ENCODE data around the gene SNX3.
"Not testable (repeated sequence)": the region's sequence is repeated elsewhere in the genome, so short reads cannot be mapped to it uniquely, and the experiment has no call there.

SNX3 gene

DNA sequence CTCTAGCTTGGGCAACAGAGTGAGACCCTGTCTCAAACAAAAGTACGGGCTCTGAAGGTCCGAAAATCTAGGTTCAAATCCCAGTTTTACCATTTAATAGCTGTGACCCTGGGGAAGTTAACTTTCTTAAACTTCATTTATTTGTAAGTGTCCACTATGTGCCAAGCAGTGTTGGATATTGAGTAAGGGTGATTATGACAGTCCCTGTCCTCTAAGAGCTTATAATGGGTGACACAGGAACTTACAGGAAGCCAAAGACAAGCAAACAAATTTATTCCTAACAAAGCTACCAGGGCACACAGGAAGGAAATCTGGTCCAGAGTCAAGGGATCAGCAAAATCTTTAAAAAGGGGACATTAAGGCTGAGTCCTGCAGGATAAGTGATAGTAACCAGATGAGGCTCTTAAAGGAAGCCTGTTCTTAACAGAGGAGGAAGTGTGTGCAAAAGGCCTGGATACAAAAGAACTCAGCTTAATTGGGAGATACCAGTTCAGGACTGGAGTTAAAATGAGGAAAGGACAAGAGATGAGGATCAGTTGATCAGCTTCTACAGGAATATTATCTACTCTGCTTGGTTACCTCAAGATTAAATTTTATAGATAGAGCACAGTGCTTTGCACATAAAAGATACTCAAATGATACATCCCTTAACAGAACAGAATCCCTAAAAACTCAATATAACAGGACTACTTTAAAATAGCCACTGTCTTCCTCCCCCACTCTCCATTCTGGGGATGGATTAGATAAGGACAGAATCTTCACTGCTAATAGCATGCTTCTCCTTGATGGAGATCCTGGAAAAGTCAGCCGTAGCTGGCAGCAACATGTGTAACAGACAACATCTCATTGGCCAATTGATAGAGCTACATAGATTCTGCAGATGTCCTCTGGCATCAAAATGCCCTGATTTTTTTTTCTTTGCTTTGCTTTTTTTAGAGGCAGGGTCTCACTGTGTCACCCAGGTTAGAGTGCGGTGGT lies 6.1 kb downstream of the SNX3 start:
- DNase-seq = no peak

DNA sequence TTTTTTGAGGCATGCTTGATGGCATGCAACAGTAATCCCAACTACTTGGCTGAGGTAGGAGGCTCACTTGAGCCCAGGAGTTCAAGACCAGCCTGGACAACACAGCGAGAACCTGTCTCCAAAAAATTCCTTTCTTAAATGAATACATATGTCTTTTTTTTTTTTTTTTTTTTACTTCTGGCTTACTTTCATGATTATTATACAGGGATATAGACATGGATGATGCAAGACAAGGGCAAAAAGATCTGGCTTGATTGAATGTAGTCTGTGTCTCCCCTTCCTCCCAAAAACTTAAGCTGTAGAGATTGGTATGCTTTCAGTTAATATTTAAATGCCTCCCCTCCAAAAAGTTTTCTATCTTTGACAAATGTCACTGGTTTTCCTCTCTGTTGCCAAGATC lies 7.6 kb downstream of the SNX3 start:
- no peak for DNase-seq

GRCh38 chr6:108252055-108252454 lies 8.8 kb downstream of the SNX3 start:
- no peak for DNase-seq

- DNase-seq = no peak
Observed at GRCh38 chr6:108251252-108251651, 9.6 kb downstream of the SNX3 start.

DNA sequence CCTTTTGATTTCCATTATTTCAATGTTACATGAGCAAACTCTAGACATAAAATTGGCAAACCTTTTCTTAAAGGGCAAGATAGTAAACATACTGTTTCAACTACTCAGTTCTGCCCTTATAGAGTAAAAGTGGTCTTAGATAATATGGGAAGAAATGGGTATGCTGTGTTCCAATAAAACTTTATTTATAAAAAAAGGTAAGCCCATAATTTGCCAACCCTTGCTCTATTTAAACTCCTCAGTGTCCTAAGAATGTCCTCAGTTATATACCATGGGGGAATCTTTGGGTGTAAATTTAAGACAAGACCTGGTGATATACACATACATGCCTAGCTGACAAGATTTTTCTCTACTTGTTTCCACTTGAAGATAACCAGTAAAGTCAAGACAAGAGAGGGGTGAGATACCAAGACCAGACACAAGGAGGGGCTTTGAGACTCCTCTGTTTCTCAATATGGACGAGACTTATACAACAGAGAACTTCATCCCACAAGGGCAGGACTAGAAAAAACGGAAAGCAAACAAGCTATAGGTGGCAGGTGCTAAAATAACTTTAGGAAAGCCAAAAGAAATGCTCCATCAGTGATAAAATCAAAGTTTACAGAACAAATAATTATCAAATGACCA lies 10.5 kb downstream of the SNX3 start:
- no peak for DNase-seq

- no peak for DNase-seq
Observed at GRCh38 chr6:108247965-108248536, 12.8 kb downstream of the SNX3 start.

DNA sequence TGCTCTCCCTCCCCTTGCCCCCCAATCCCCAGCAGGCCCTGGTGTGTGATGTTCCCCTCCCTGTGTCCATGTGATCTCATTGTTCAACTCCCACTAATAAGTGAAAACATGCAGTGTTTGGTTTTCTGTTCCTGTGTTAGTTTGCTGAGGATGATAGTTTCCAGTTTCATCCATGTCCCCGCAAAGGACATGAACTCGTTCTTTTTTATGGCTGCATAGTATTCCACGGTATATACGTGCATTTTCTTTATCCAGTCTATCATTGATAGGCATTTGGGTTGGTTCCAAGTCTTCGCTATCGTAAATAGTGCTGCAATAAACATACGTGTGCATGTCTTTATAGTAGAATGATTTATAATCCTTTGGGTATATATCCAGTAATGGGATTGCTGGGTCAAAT lies 15.7 kb downstream of the SNX3 start:
- not testable (repeated sequence) for DNase-seq

- no peak for DNase-seq
Observed at GRCh38 chr6:108243836-108244235, 17.0 kb downstream of the SNX3 start.

DNA sequence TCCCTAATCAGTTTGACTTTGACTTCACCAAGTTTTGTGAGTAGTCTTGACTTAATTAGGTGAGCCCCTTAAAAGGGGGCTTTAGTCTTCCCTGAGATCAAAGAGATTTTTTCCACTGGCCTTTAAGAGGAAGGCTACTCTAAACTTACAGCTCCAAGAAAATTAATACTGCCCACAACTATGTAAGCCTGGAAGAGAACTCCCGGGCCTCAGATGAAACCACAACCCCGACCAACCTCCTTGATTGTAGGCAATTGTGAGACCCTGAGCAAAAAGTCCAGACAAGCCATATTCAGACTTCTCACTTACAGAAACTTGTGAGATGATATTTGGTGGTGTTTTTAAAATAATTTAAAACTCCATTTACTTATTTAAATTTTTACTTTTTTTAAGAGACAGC lies 18.1 kb downstream of the SNX3 start:
- no peak for DNase-seq

GRCh38 chr6:108242259-108242658 lies 18.6 kb downstream of the SNX3 start:
- no peak for DNase-seq

GRCh38 chr6:108238322-108238721 lies 22.5 kb downstream of the SNX3 start:
- DNase-seq = no peak

DNA sequence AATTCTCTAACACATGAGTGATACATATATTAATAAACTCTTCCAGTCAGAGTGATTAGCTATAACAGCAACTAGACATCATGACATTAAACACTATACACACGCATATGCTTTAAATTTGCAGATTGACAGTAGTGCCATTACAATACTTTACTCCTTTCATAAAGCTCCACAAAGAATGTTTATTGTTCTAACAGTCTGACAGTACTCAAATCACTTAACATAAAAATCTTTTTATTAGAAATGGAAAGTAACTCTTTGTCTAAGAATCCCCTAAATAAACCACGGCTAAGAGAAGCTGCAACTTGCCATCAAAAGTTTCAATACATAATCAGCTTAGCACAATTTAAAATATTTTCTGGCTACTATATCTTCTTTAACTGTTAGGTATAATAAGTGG lies 24.0 kb downstream of the SNX3 start:
- DNase-seq = no peak

- no peak for DNase-seq
Observed at GRCh38 chr6:108235127-108235526, 25.7 kb downstream of the SNX3 start.

DNA sequence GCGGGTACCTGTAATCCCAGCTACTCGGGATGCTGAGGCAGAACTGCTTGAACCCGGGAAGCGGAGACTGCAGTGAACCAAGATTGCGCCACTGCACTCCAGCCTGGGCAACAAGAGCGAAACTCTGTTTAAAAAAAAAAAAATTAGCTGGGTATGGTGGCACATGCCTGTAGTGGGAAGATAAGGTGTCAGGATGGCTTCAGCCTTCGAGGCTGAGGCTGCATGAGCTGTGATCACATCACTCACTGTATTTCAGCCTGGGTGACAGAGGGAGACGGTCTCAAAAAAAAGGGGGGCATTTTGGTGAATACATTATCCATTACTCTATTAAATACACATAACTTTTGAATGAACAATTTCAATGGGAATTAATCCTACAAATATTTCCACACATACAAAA lies 32.4 kb downstream of the SNX3 start:
- no peak for DNase-seq

DNA sequence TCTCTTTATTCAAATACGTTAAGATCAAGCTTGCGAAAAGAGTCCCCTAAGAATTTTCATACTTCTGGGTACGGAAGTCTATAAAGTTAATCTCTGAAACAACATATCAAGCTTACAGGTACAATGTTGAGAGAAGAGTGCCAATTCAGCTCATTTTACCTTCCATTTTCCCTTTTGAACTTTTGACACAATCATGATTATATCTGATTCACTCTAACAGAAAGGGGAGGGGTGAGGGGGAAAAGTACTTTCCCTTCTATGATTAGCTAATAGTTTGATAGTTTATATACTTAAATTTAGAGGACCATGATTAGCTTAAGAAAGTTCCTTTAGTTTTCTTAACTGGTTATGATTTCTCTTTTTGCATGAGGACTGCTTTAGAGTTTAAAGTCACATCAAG lies 33.5 kb downstream of the SNX3 start:
- DNase-seq = no peak

- no peak for DNase-seq
Observed at GRCh38 chr6:108222504-108222903, 38.3 kb downstream of the SNX3 start.

- DNase-seq = no peak
Observed at GRCh38 chr6:108222064-108222463, 38.8 kb downstream of the SNX3 start.

- no peak for DNase-seq
Observed at GRCh38 chr6:108211671-108212070, 49.2 kb downstream of the SNX3 start.

DNA sequence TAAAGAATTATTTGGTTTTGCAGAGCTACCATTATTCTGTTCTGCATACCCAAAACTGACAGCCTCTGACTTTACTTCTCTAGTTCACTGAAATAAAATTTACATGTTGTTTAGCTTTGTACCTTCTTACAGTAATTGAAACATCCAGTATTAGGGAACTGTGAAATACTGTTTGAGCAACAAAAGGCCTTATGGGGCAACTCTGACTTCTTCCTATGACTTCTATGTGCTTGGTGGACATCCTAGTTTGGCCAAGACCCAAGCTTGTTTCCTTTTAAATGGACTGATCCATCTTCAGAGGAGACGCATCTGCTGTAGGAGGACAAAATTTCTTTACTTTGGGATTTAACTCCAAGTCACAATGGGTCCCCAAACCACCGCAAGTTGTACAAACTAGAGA lies 50.3 kb downstream of the SNX3 start:
- no peak for DNase-seq

GRCh38 chr6:108209738-108210137 lies 51.1 kb downstream of the SNX3 start:
- no peak for DNase-seq

DNA sequence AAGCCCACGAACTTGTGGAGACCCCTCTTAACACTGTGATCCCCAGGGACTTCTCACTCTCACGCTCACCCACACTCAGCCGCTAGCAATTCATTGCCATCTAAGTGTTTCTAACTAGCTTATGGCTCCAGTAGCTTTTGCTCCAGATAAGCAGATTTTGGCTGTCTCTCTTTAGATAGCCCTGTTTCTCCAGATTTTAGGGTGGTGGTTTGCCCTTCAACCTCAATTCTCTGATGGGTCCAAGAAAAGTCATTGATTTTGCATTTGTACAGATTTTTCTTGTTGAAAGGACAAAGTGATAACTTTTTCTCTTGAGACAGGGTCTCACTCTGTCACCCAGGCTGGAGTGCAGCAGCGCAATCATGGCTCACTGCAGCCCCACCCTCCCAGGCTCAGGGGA lies 53.8 kb downstream of the SNX3 start:
- no peak for DNase-seq

- no peak for DNase-seq
Observed at GRCh38 chr6:108203189-108204112, 57.4 kb downstream of the SNX3 start.

DNA sequence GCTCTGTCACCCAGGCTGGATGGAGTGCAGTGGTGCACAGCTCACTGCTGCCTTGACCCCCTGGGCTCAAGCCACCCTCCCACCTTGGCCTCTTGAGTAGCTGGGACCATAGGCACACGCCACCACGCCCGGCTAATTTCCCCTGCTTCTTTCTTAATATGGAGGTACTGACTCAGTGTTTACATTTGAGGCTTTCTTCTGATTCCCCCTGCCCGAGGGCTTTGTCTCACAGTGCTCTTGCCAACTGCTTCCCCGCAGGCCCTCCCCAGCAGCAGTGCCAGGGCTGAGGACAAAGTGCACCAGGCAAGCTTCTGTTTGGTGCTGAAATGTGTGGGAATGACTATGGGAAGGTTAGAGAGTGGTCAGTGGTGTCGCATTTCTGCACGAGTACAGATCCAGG lies 60.2 kb downstream of the SNX3 start:
- DNase-seq = no peak
